Activated CD8-positive, alpha-beta memory T cell treated with anti-CD3 and anti-CD28 coated beads, Interleukin-2, amount 50 U/mL, for 1 hour (primary cell): ENCODE measurements around the gene KSR2.
"Not testable (repeated sequence)": the region's sequence is repeated elsewhere in the genome, so short reads cannot be mapped to it uniquely, and the experiment has no call there.

ENCODE experiments used
- DNase-seq: peaks from one replicate; pipeline ENCODE4 v3.0.0-alpha.2; 2020; ENCODE audit errors: extremely low read depth

The KSR2 gene

GRCh38 chr12:117968826-117969659 lies at the start of gene KSR2:
Gene KSR2 (minus strand): TSS chr12:117968990. CDS start chr12:117968255, 735 bp downstream.
- no peak for DNase-seq

- DNase-seq = no peak
These were observed 49.1 kb upstream of the KSR2 start for GRCh38 chr12:118017926-118018325.

- DNase-seq = peak; percentile 92
These were observed 47.9 kb upstream of the KSR2 start, which contains the start of gene RFC5 for GRCh38 chr12:118016424-118017264. Gene RFC5 (plus strand): TSS chr12:118016703. CDS start chr12:118016828, 125 bp downstream.

GRCh38 chr12:118015944-118016343 lies 47.2 kb upstream of the KSR2 start:
- DNase-seq = no peak

- DNase-seq = no peak
These were observed 46.5 kb upstream of the KSR2 start for GRCh38 chr12:118015306-118015705.

- DNase-seq = no peak
These were observed 44.5 kb upstream of the KSR2 start for GRCh38 chr12:118013283-118013682.

- DNase-seq = no peak
These were observed 43.2 kb upstream of the KSR2 start for GRCh38 chr12:118011961-118012360.

- no peak for DNase-seq
These were observed 42.6 kb upstream of the KSR2 start for GRCh38 chr12:118011377-118011776.

GRCh38 chr12:118010903-118011302 lies 42.1 kb upstream of the KSR2 start:
- DNase-seq = no peak

- DNase-seq = not testable (repeated sequence)
These were observed 31.0 kb upstream of the KSR2 start for GRCh38 chr12:117999806-118000205.

GRCh38 chr12:117998719-117999118 lies 29.9 kb upstream of the KSR2 start:
- no peak for DNase-seq

GRCh38 chr12:117994551-117995438 lies 26.0 kb upstream of the KSR2 start:
- DNase-seq = no peak

- no peak for DNase-seq
These were observed 18.1 kb upstream of the KSR2 start for GRCh38 chr12:117986705-117987469.

- DNase-seq = no peak
These were observed 16.4 kb upstream of the KSR2 start for GRCh38 chr12:117985182-117985581.

GRCh38 chr12:117981267-117981666 lies 12.5 kb upstream of the KSR2 start:
- no peak for DNase-seq

GRCh38 chr12:117980616-117981015 lies 11.8 kb upstream of the KSR2 start:
- no peak for DNase-seq

- DNase-seq = no peak
These were observed 8.6 kb upstream of the KSR2 start for GRCh38 chr12:117977373-117977772.

GRCh38 chr12:117975006-117975405 lies 6.2 kb upstream of the KSR2 start:
- DNase-seq = no peak

- no peak for DNase-seq
These were observed 3.5 kb upstream of the KSR2 start for GRCh38 chr12:117972301-117972700.

GRCh38 chr12:117970334-117970733 lies 1.5 kb upstream of the KSR2 start:
- no peak for DNase-seq
